Cortex of kidney (tissue), 1 donor: ENCODE measurements around the gene RGS7.
"Not testable (repeated sequence)": the region's sequence is repeated elsewhere in the genome, so short reads cannot be mapped to it uniquely, and the experiment has no call there.

Experiments used
- DNase-seq: peaks from one replicate; lab custom pipeline; 2025; lab: John Stamatoyannopoulos, UW

Gene RGS7

GRCh38 chr1:240783728-240784137 lies 573.3 kb downstream of the RGS7 start:
- not testable (repeated sequence) for DNase-seq

DNA sequence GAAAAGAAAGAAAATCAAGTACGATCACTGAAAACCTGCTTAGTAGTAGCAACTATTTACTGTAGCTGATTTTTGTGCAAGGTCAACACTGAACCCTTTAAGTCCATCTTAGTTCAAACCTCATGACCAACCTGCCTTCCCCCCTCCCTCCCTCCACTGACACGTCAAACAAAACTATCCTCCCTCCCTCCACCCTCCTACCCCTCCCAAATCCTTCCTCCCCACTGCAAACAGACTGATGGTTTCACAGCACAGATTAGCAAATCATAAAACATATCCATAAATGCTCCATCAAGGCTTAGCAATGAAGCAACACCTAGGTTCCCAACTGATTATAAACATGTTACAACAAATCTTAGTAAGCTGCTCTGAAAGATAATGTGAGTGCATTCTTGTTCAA lies 580.8 kb downstream of the RGS7 start:
- DNase-seq: no peak

DNA sequence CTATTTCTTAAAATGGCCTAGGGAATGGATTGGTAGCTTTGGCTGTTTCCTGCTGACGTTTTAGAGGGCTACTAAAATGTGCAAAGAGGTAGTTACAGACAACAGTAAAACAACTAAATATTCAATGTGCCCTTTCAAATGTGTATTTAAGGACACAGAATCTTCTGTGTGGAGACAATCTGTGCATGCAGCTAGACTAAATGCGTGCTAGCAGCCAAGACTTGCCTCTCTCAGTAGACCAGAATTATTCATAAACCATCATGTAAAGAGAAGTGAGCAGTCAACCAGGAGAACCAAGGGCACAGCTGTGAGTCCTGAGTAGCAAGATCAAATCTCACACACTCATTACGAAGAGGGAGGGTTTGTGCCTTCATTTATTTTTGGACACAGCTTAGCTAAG lies 584.9 kb downstream of the RGS7 start:
- no peak for DNase-seq

DNA sequence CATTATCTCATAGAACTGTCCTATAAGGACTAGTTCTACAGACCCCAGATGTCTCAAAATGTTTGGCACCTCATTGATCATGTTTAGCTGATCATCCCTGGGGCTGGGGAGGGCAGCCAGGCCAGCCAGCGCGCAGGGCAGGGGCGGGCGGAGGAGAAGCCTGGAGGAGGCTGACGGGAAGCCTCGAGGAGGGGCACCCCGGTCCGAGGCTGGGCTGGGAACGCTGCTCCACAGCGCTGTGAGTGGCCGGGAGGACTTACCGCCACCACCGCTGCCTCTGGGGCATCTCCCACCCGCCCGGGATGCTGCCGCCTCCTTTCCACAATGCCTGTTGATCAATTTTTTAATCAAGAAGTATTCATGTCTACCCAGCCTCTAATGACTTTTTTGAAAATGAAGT lies 585.6 kb downstream of the RGS7 start:
- DNase-seq: no peak

- DNase-seq: no peak
Measured at GRCh38 chr1:240768979-240769378, 588.0 kb downstream of the RGS7 start.

- DNase-seq: no peak
Measured at GRCh38 chr1:240766831-240767230, 590.2 kb downstream of the RGS7 start.

- DNase-seq: no peak
Measured at GRCh38 chr1:240765732-240766363, 591.2 kb downstream of the RGS7 start.

- no peak for DNase-seq
Measured at GRCh38 chr1:240763771-240764170, 593.2 kb downstream of the RGS7 start.

DNA sequence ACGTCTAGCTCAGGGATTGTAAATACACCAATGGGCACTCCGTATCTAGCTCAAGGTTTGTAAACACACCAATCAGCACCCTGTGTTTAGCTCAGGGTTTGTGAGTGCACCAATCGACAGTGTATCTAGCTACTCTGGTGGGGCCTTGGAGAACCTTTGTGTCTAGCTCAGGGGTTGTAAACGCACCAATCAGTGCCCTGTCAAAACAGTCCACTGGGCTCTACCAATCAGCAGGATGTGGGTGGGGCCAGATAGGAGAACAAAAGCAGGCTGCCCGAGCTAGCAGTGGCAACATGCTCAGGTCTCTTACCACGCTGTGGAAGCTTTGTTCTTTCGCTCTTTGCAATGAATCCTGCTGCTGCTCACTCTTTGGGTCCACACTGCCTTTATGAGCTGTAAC lies 593.9 kb downstream of the RGS7 start:
- not testable (repeated sequence) for DNase-seq

DNA sequence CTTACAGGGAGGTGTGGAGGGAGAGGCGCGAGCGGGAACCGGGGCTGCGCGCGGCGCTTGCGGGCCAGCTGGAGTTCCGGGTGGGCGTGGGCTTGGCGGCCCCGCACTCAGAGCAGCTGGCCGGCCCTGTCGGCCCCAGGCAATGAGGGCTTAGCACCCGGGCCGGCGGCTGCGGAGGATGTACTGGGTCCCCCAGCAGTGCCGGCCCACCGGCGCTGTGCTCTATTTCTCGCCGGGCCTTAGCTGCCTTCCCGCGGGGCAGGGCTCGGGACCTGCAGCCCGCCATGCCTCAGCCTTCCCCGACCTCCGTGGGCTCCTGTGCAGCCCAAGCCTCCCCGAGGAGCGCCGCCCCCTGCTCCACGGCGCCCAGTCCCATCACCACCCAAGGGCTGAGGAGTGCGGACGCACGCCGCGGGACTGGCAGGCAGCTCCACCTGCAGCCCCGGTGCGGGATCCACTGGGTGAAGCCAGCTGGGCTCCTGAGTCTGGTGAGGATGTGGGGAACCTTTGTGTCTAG lies 594.5 kb downstream of the RGS7 start:
- DNase-seq: not testable (repeated sequence)

GRCh38 chr1:240758777-240759176 lies 598.2 kb downstream of the RGS7 start:
- DNase-seq: not testable (repeated sequence)

DNA sequence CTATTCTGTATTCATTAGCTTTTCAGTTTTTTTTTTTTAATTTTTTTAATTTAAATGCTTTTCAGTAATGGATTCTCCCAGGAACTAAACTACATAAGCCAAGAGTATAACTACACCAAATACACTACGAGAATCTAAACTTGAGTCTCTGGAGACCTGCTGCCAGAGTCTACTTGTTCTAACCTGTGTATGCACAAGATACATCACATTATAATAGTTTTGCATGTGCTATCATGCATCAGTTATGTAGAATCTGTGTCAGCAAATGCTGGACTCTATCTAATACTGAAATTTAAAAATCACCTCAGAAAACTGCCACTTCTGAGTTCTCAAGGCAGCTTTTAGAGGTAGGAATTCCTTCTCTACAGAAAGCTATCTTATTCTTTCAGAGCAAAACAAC lies 598.7 kb downstream of the RGS7 start:
- no peak for DNase-seq

DNA sequence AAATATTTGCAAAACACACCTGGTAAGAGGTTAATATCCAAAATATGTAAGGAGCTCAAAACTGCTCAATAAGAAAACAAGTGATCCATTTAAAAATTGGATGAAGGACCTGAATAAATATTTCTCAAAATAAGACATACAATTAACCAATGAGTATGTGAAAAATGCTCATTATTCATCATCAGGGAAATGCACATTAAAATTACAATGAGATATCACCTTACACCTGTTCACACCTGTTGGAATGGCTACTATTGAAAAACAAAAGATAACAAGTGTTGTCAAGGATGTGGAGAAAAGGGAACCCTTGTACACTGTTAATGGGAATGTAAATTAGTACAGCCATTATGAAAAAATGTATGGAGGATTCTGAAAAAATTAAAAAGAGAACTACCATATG lies 609.1 kb downstream of the RGS7 start:
- DNase-seq: no peak

DNA sequence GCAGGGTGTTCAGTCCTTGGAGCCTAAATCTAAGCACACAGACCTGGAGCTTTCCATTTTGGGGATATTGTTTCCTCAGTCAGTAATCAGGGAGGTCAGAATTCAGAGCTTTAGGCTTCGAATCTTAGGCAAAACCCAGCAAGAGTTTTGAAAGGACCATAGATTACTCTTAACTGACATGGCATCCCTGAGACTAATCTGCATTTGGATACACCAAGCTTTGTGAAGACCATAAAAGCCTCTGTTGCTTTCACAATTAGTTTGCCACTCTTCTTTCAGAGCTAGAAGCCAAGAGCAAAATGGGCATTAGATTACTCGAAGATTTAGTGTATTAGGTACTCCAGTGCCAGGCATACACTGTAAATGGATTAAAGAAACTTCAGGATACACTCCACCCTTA lies 613.3 kb downstream of the RGS7 start:
- DNase-seq: no peak

- no peak for DNase-seq
Measured at GRCh38 chr1:240739754-240740153, 617.3 kb downstream of the RGS7 start.

- DNase-seq: no peak
Measured at GRCh38 chr1:240739139-240739538, 617.9 kb downstream of the RGS7 start.

DNA sequence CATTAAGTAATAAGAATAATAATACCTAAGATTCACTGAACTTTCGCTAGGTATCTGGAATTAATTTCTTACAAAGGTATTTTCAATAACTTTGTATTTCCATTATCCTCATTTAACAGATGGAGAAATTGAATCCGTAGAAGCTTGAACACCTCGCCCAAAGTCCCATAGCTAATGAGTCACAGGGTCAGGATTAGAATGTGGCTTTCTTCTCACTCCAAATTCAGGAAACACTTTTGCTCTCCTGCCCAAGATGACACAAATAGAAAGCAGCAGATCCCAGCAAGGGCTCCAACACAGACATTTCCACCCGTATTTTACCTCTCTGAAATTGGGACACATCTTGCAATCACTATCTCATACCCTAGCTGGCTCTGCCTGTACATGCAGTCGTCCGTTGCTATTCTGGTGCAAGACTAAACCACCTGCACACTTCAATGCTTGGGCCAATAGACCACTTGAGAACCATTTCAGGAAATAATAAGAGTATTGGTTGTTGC lies 619.2 kb downstream of the RGS7 start:
- no peak for DNase-seq

DNA sequence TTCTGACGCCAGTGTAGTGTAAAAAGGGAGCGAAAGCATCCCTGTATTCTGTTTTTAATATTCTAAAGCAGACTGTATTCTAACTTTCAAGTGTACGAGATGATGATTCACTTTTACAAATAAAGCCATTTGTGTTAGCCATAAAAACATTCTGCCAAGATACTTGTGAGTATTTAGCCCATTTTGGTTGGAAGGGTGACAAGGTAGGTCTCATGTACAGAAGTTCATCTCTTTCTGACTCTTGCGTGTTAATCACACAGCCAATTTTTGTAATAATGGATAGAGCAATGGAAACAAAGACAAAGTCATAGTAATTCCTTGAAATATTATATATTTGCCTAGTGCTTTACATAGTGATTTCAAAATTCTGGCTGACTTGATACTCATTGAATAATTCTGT lies 619.7 kb downstream of the RGS7 start:
- no peak for DNase-seq

GRCh38 chr1:240734705-240735104 lies 622.3 kb downstream of the RGS7 start:
- not testable (repeated sequence) for DNase-seq

- no peak for DNase-seq
Measured at GRCh38 chr1:240734001-240734400, 623.0 kb downstream of the RGS7 start.

GRCh38 chr1:240732390-240732789 lies 624.6 kb downstream of the RGS7 start:
- no peak for DNase-seq
